ENCODE measurements around the gene AATK.

Gene AATK

DNA sequence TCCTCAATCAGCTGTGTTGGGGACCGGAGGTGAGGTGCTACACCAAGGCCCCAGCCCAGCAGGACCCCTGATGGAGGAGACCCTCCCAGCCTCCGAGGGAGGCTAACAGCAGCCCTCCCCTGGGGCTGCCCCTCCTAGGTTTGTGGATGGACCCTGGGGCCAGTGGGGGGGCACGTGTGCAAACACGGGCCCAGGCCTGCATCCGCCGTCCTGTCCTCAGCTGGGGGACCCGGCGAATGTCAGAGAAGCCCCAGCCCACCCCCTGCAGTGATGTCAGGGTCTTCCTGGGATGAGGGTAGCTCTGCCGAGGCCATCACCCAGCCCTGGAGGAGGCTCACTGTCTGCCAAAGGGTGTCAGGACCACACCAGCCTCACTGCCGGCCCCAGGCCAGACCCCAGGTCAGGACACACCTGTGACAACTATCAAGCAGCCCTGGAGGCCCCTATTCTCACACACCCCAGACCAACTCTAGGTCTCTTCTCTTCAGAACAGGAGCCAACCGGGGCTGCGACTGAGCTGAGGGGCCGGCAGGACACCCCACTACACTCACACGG is 30.0 kb upstream of the AATK start:
- DNase-seq (ENCODE audit: low read depth): no peak

DNA sequence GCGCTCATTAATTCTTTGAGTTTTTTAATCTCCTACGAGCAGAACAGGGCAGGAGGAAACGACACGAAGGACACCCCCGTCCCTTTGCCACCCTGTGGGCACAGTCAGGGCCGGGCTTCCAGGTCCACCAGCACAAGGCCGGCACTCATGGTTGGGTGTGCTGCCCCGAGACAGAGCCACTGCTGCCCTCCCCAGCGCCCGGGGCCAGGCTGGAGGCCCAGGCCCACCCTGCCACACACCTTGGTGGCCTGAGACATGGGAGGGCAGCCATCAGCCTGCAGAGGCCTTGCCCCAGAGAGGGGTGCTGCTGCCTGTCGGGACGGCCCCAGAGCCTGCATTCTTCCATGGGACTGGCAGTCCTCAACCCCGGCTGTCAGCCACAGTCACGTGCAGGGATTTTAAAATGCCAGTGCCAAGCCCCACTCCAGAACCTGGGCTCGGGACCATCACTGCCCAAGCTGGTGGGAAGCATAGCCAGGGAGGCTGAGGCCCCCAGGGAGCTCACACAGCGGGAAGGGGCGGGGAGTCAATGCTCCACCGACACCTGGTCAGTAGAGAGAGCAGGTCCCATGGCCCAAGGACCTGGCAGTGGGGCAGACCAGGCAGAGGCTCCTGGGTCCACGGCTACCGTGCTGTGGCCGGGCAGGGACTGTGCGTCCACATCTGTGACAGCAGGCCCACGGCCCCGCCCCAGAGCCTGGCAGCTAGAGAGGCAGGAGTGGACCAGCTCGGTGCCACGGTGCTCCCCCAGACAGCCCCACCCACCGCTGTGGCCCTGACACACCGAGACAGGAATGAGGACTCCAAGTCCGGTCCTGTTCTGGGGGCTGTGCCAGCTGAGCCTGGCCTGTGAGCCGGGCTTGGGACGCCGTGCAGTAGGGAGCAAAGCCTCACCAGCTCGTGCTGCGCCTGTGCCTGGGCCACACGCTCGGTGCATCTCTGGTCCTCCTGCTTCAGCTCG is 29.2 kb upstream of the AATK start:
- no peak for DNase-seq (ENCODE audit: low read depth)

DNA sequence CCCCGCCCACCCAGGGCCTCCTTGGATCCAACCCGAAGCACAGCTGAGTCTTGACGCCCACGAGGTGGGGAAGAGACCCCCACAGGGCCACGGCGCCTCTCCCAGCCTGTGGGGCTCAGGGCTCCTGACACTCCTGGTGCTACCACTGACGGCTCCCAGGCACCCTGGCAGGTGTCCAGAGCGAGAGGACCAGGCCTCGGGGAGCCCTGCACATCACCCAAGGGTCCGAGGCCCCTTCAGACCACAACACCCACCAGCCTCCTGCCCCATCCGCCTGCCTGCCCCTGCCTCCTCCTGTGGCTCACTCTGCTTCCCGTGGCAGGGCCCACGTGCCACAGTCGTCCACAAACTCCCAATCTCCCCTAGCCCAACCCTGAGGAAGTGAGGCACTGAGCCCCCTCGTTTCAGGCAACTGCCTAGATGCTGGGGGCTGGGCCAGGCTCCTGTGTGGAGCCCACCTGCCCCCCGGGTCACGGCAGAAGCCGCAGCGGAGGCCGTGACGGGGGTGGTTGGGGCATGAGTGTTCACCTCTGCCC is 28.3 kb upstream of the AATK start:
- no peak for DNase-seq (ENCODE audit: low read depth)

DNA sequence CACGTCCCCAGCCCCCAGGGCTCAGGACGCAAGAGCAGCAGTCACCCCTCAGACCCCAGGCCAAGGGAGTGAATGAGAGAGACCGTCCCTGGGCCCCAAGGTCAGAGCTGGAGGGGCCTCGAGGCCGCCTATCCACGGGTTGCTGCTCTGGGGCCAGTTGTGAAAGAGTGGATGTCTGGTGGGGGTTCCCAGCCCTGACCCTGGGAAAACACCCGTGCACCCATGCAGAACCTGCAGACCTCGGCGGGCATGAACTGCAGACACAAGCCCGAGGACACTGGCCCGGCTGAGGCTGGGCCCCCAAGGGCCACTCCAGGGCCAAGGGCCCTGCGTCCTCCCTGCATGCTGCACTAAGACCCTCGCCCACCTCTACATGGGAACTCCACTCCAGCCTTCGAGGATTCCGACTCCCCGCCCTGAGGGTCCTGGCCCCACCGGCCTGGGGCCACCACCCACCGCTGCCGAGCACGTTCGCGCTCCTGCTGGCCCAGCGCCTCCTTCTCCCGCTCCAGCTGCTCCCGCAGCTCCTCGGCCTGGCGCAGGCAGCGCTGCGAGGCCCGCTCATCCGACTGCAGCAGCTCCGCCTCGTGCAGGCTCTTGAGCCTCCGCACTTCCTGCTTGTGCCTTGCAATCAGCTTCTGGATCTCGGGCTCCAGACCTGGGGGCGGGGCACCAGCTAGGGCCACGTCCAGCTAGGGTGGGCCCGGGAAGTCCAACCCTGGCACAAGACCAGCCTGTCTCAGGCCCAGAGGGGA is 27.6 kb upstream of the AATK start:
- DNase-seq (ENCODE audit: low read depth): no peak

DNA sequence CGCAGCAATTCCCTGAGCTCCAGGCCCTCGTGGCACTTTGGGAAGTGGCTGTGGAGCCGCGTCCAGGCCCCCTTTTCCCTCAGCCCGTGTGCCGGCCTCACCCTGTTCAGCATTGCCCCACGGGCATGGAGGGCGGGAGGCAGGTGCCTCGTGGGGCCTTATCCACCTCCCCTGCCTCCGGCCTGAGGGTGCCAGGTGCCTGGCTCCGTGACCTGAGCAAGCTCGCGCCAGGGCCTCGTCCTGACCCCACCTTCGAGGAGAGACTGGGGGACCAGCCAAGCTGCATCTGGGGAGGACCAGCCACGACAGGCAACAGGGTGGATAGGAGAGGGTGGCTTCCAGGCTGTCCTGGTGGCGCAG is 27.0 kb upstream of the AATK start:
- no peak for DNase-seq (ENCODE audit: low read depth)

DNA sequence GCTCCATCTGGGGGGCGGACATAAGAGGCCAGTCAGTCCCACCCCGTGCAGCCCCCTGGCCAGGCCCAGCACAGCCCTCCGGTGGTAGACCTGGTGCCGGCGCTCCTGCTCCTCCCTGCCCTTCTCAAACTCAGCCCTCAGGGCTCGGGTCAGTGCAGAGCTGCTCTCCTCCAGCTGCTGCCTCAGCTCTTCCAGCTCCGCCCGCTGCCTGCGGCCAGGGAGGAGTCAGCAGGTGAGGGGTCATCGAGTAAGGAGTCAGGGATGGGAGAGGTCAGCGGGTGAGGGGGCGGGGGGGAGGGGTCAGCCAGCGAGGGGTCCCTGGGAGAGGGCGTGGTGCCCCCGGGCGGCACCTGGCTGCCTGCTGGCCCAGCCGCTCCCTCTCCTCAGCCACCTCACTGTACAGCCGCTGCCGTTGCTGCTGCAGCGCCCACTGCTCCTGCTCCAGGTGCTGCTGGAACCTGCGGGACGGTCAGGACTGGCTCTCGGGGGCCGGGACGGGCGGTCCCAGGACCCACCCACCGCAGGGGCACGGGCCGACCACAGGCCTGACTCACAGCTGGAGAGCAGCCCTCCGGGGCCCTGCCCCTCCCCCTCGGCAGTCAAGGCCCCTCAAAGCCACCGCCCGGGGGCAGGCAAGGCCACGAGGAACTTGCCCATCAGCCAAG is 26.5 kb upstream of the AATK start:
- no peak for DNase-seq (ENCODE audit: low read depth)

DNA sequence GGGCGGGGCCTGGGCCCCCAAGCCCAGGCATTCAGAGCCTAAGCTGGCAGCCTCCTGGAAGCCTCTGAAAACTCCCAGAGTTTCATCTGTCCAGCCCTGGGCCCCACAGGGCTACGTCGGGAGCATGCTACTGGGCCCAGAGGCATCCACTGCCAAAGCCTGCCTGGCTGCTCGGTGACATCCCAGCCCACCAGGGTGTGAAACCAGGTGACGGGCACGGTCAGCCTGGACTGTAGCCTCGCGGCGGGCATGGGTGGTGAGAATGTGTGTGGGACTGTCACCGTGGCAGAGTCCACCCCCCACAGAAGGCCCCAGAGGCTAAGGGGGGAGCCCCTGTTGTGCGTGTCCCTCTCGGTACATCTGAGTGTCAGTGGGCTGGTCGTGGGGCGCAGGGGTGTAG is 25.6 kb upstream of the AATK start:
- no peak for DNase-seq (ENCODE audit: low read depth)

DNA sequence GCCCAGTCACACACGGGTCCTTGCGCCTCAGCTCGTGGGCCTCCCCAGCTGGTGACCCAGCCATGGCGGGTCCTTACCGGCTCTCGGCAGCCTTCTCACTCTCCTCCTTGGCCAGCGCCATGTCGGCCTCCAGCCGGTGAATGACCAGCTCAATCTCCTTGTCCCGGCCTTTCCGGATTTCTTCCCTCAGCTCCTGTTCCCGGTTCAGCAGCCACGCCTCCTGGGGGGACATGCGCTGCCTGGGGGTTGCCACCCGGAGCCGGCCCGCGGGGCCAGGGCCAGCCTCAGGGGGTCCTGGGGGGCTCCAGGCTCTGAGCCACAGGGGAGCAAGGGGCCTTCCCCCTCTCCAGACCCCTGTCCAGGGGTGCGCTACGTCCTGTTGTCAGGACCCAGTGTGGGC is 25.1 kb upstream of the AATK start:
- no peak for DNase-seq (ENCODE audit: low read depth)

DNA sequence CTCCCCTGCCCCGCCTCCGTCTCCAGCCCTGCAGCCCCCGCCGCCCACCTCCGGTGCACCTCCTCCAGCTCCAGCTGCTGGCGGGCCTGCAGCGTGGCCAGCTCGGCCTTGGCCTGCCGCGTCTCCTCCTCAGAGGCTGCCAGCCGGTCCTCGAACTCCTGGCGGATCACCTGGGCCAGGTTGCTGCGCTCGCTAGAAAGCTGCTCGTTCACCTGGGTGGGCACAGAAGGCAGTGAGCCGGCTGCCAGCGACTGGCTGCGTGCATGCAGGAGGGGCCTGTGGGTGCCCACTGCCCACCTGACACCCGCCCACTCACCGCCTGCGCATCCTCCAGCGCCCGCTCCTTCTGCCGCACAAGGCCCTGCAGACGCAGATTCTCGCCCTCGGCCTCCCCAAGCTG is 24.6 kb upstream of the AATK start:
- no peak for DNase-seq (ENCODE audit: low read depth)

DNA sequence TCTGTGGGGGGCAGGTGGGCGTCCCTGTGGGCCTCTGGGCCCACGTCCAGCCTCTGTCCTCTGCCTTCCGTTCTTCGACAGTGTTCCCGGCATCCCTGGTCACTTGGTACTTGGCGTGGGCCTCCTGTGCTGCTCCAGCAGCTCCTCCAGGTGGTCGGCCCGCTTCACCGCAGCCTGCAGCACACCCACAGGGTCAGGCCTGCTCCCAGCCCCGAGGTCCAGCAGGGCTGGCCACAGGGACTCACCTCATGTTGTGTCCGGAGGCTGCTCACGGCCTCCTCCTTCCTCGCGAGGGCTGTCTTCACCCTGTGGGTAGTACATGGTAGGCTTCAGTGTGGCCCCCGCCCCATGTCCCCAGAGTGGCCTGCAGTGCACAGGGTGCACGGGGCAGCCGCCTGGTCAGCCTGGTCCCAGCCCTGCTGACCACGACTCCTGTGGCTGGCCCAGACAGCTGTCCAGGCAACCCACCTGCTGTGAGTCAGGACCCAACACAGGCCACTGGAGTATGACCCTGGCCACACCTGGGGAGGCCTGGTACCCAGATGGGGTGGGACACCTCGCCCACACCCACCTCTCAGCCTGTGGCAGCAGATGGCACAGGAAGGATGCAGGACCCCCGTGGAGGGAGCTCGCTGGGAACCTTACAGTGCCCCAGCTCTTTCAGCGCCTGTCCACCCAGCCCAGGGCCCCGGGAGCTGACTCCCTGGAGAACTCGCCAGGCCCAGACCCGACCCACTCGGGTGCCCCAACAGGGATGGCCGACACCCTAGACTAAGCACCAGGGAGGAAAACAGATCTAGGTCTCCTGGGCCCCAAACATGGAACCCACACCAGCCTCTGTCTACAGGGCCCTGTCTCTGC is 23.9 kb upstream of the AATK start:
- DNase-seq (ENCODE audit: low read depth): no peak

DNA sequence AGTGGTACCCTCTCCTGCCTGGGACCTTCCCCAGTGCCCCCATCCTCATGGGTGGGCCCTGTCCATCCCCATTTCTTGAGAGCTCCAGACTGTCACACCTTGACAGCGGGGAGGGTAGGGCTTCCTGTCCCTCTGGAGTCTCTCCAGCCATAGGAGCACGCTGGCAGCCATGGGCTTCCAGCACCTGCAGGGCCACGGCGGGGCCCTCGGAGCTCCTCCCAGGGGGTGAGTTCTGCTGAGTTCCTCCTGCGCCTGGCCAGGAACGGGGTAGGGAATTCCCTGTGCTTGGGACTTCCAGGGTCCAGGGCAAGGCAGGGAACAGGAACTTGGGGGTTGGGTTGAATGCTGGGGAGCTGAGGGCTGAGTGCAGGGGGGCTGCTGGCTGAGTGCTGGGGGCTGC is 23.0 kb upstream of the AATK start:
- DNase-seq (ENCODE audit: low read depth): no peak

DNA sequence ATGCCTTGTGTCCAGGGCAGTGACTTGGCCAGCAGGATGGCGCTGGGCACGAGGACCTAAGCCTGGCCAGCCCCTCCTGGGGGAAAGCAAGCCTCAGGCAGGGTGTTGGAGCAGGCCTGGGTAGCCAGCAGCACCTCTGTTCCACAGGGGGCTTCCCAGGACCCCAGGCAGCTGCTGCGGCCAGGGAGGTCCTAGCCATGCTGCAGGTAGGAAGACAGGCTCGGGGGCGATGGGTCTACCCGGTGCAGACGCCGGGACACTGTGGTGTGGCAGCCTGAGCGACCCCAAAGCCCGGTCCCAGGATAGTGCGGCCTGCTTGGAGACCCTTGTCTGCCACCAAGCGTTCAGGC is 22.4 kb upstream of the AATK start:
- no peak for DNase-seq (ENCODE audit: low read depth)

DNA sequence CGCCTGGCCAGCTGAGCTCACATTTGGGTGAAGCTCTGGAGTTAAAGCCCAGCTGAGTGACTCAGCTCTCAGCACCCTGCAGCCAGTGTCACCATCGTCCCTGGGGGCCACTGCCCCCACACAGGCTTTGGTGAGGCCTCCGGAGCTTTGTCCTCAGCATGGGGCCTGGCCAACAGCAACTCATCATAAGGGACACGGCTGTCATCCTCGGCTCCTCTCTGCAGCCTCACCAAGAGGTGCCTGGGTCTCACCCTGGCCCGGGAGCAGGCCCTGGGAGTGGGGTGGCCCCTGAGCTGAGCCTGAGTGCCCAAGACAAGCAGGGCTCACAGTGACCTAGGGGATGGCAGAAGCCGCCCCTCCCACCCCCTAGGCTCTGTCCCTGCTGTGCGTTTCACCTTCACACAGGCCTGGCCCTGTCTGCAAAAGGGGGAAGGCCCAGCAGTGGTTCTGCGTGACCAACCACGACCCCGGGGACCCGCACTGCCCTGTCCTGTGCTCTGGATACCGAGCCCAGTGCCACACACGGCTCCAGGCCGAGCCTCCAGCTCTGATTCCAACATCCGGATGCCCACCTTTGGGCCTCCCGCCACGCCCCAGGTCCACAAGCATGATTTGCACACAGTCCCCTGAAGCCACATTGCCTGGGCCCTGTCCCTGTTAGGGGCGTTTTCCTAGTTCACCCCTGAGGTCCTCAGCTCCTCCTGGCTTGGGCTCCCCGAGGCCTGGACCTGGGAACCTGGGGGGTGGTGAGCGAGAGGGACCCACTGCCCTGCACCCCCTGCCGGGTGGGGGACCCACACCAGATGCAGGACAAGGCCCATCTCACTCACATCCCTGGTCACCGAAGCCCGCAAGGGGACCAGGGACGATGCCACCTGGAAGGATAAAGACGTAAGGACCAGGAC is 21.8 kb upstream of the AATK start:
- DNase-seq (ENCODE audit: low read depth): no peak

DNA sequence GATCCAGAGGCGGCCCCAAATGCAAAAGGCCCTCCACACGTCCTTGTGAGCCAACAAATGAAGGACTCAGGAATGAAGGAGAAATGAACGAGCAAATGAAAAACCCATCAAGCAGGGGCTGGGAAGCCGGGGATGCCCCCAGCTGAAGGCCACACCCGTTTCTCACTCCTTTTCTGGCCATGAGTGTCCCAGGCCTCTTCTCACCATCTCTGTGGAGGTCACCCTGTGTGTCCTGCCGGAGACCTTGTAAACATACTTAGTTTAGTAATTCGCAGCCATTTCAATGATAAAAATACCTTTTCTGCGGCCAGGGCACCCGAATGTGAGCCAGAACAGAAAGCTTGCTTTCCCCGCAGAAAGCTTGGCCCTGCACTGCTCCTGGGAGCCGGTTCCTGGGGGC is 21.1 kb upstream of the AATK start:
- no peak for DNase-seq (ENCODE audit: low read depth)

DNA sequence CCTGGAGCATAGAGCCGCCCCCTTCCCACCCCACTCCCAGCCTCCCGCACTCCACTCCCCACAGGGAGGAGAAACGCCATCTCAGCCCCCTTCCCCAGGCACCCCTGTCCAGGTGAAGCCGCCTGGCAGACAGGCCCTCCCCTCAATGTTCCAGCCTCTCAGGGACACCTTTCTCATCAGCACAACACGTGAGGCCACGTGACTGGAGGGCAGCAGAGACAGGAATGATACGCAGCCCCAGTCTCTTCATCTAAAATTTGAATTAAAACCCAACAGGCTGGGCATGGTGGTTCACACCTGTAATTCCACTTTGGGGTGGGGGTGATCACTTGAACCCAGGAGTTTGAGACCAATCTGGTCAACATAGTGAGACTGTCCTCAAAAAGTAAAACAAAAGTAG is 20.2 kb upstream of the AATK start:
- DNase-seq (ENCODE audit: low read depth): no peak

DNA sequence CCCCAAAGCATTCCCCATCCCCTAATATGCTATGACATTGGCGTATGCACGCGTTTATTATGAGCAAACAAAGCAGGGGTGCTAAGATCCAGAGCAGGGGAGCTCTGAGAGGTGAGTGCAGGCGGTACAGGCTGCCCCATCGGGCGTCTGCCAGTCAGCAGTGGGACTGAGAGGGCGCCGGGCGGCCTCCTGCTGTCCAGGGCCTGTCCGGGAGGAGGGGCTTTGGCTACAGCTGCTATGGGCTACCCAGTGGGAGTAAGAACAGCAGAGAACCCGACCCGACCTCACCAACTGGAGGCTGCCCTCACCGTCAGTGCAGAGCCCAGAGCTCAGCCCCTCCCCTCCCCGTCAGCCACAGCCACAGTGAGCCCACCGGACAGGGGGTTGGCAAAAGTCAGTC is 18.5 kb upstream of the AATK start:
- DNase-seq (ENCODE audit: low read depth): no peak

DNA sequence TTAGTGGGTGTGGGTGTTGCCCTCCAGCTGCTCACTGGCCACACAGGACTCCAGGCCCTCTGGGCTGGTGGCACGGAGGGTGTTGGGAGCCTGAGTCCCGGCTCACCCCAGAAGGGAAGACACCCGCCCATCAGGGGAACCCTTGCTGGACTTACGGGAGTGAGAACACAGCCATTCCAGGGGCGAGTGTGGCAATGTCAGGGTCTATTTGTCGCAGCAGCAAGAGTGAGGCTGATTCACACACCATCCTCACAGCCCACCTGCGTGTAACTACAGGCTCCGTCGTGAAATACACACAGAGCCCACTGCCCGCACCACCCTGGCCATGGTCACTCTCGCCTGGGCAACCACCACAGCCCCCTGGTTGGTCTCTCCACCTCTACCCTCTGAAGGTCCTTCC is 17.8 kb upstream of the AATK start:
- DNase-seq (ENCODE audit: low read depth): no peak

DNA sequence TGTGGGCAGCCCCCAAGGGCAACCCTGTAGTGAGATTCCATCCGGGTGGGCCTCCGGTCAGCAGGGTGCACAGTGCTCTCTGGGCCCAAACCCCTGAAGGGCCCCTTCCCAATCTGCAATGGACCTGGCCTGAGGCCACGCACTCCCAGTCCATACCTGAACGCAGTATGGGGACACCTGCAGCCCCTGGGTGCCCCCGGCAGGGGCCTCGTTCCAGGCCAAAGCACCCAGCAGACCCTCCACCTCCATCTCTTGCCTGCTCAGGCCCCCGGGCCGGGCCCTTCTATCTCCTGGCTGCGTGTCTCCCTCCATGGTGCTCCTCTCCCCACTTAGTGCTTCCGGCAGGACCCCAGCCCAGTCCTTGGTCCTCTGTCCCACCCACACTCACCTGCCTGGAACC is 17.3 kb upstream of the AATK start:
- DNase-seq (ENCODE audit: low read depth): no peak

DNA sequence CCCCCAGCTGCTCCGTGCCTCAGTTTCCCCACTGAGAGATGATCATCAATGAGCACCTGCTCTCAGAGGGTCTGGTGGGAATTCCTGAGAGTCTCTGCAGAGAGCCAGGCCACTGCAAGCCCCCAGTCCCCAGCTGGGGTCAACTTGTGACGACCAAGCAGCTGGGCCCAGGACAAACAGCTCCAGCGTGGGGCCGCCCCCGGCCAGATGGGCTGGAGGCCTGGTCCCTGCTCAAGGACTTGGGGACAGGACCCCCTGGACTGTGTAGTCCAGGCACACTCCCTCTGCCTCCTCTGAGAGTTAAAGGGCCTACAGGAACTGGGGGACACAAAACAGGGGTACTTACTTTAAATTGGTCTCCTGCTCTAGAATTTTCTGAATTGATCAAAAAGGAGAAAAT is 16.6 kb upstream of the AATK start:
- DNase-seq (ENCODE audit: low read depth): no peak

DNA sequence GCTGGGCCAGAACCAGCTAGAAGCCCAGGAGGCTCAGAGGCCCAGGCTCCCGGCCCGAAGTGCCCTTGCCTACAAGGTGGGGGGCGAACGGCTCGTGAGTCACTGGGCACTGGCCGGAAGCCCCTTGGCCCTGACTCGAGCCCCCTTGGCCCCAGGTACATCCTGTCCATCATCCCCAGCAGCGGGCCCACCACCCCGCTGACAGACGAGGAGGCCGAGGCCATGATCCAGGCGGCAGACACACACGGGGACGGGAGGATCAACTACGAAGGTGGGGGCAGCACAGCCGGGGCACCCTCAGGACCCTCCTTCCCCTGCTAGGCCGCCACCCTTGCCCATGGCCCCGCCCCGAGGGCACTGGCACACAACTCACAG is 15.8 kb upstream of the AATK start:
- DNase-seq (ENCODE audit: low read depth): no peak
